HepG2 (cell line): ENCODE results near the gene GRIK3. TPM values are rescaled to one million over a fixed set of nuclear protein-coding genes. Genes with fewer than 3 reads are reported as not detected.

Experiments
- ATAC-seq: fragments of 200-7000 bp; cut with Tn5 transposase; 3 replicates; pipeline ENCODE4 v1.9.1; 2020; ENCODE audit warnings: mild to moderate bottlenecking, moderate library complexity
- BruUV-seq: library from RNA; stranded (reverse); fragments of 400-500 nt; replicated peaks from 2 replicates; lab custom pipeline; 2021; lab: Mats Ljungman, UMichigan
- CTCF ChIA-PET: fragments of 300-600 bp; formaldehyde crosslinking; extraction: SDS; loops from one replicate; lab custom pipeline; 2021; ENCODE audit warnings: low total read pairs, inconsistent platforms, low intra/inter-chr PET ratio; lab: Yijun Ruan, JAX
- POLR2A ChIA-PET: fragments of 350-600 bp; sonication (Branson Sonifier 250); formaldehyde crosslinking; loops from one replicate; lab custom pipeline; 2020; ENCODE audit warnings: antibody characterized with exemption, inconsistent platforms; lab: Yijun Ruan, JAX
- DNase-seq: peaks from one replicate; pipeline ENCODE4 v3.0.0-alpha.2; 2015; ENCODE audit warnings: low spot score
- FAIRE-seq: peaks from 3 replicates; lab custom pipeline; 2011; peaks lifted over from hg19 to GRCh38; lab: Jason Lieb, UNC
- H2AFZ ChIP-seq: one replicate; pipeline ENCODE4 v1.6.1; 2011; ENCODE audit warnings: low read length, inconsistent platforms
- H3K27ac ChIP-seq: fragments of 300-600 bp; 3 replicates; pipeline ENCODE4 v1.8.0; 2011; ENCODE audit warnings: mixed run types, mild to moderate bottlenecking, mixed read lengths, low read length, inconsistent platforms; ENCODE audit not compliant: insufficient read depth; ENCODE audit errors: extremely low read length
- H3K27me3 ChIP-seq, 2 experiments: fragments of 200-600 bp in 1 of 2; 2 replicates in 1 of 2; 3 replicates in 1 of 2; pipeline versions ENCODE4 v1.6.0 to v1.8.0; 2011; ENCODE audit warnings: low read length in 2 of 2, mild to moderate bottlenecking in 2 of 2, moderate library complexity in 2 of 2, inconsistent platforms in 1 of 2; ENCODE audit not compliant: insufficient read depth in 2 of 2, control insufficient read depth in 1 of 2
- H3K36me3 ChIP-seq, 2 experiments: fragments of 200-600 bp in 1 of 2; replicated peaks in 1 of 2; 2 replicates in 1 of 2; 3 replicates in 1 of 2; pipeline versions ENCODE4 v1.5.1 to v1.8.0; 2011; ENCODE audit warnings: low read length in 2 of 2, inconsistent platforms in 1 of 2; ENCODE audit not compliant: insufficient read depth in 2 of 2, control insufficient read depth in 1 of 2
- H3K4me1 ChIP-seq: 2 replicates; pipeline ENCODE4 v1.5.1; 2012; ENCODE audit warnings: low read length, inconsistent platforms; ENCODE audit not compliant: insufficient read depth
- H3K4me2 ChIP-seq: 2 replicates; pipeline ENCODE4 v1.6.0; 2011; ENCODE audit warnings: low read depth, low read length, inconsistent platforms
- H3K4me3 ChIP-seq, 3 experiments: fragments of 200-600 bp in 1 of 3; sonication (generic), shearing (Covaris generic) in 1 of 3; replicated peaks in 1 of 3; 2 replicates each; pipeline ENCODE4 v1.5.1; 2011 to 2016; ENCODE audit warnings: low read length in 3 of 3, inconsistent platforms in 2 of 3, low read depth in 2 of 3, mild to moderate bottlenecking in 2 of 3, control low read depth in 1 of 3, mixed read lengths in 1 of 3; ENCODE audit not compliant: insufficient read depth in 1 of 3
- H3K79me2 ChIP-seq: one replicate; pipeline ENCODE4 v1.6.1; 2011; ENCODE audit warnings: low read length, inconsistent platforms; ENCODE audit not compliant: insufficient read depth
- H3K9ac ChIP-seq: 2 replicates; pipeline ENCODE4 v1.6.0; 2011; ENCODE audit warnings: mild to moderate bottlenecking, low read depth, low read length, inconsistent platforms; ENCODE audit not compliant: insufficient read depth
- H3K9me3 ChIP-seq: 2 replicates; pipeline ENCODE4 v1.5.1; 2012; ENCODE audit warnings: mild to moderate bottlenecking, low read length
- H4K20me1 ChIP-seq: 2 replicates; pipeline ENCODE4 v1.6.0; 2011; ENCODE audit warnings: inconsistent platforms, mild to moderate bottlenecking, low read length, moderate library complexity; ENCODE audit not compliant: insufficient read depth
- ESRRA ChIP-seq: sonication (generic); formaldehyde crosslinking; IDR thresholded peaks from 2 replicates; pipeline ENCODE4 v1.5.1; 2020; ENCODE audit warnings: mild to moderate bottlenecking, low read depth, missing genetic modification reagents
- MIER3 ChIP-seq: IDR thresholded peaks from 2 replicates; pipeline ENCODE4 v1.6.1; 2016; ENCODE audit warnings: missing compliant biosample characterization, borderline replicate concordance
- NFE2L2 ChIP-seq: fragments of 150-350 bp; IDR thresholded peaks from 2 replicates; pipeline ENCODE4 v1.6.1; 2014; ENCODE audit warnings: low read length
- SMAD1 ChIP-seq: sonication (generic); formaldehyde crosslinking; IDR thresholded peaks from 2 replicates; pipeline ENCODE4 v1.4.0; 2020; ENCODE audit warnings: missing genetic modification reagents, low read depth, mild to moderate bottlenecking, borderline replicate concordance
- SP4 ChIP-seq: sonication (generic); formaldehyde crosslinking; IDR thresholded peaks from 2 replicates; pipeline ENCODE4 v1.8.1; 2023; ENCODE audit warnings: mild to moderate bottlenecking, missing genetic modification reagents
- SPEN ChIP-seq: sonication (generic); formaldehyde crosslinking; IDR thresholded peaks from 2 replicates; pipeline ENCODE4 v1.5.1; 2020; ENCODE audit warnings: low read depth, mild to moderate bottlenecking, missing genetic modification reagents
- TBP ChIP-seq: sonication (generic); formaldehyde crosslinking; IDR thresholded peaks from 2 replicates; pipeline ENCODE4 v1.5.0; 2020; ENCODE audit warnings: missing genetic modification reagents
- WGBS: methylation state at CpG from one replicate; pipeline ENCODE4 v1.1.6; 2017; ENCODE audit warnings: low lambda C conversion rate; 5-methylcytosine and 5-hydroxymethylcytosine counted together
- in situ Hi-C: cut with HindIII; loops from 2 replicates; pipeline ENCODE4 v1.10.0; 2017; ENCODE audit warnings: low pct_unique_long_range_greater_than_20kb; ENCODE audit not compliant: extremely low pct_ligation_motif_present
- intact Hi-C: fragments of 100-400 bp; cut with micrococcal nuclease; formaldehyde crosslinking; loops from one replicate; pipeline ENCODE4 v1.10.0; 2022; ENCODE audit not compliant: unreplicated experiment
- polyA plus RNA-seq, 8 experiments: library from polyadenylated mRNA; depleted of rRNA in 3 of 8; stranded (reverse) in 7 of 8; unstranded in 1 of 8; fragments of >200 nt; fragmentation: Illumina TruSeq in 4 of 8; extraction: Trizol in 4 of 8; gene quantifications; 2 replicates each; pipeline versions ENCODE4 v1.2.1 to v1.2.3, GENCODE V29; 2011 to 2016; ENCODE audit warnings: low read depth in 4 of 8, missing spikeins in 1 of 8, mixed read lengths in 1 of 8; ENCODE audit not compliant: insufficient read depth in 1 of 8
- total RNA-seq, 5 experiments: library from RNA; depleted of rRNA; stranded (reverse); fragments of >200 nt; fragmentation: Illumina TruSeq; extraction: Trizol; gene quantifications; 2 replicates each; pipeline ENCODE4 v1.2.3, GENCODE V29; 2016; ENCODE audit warnings: low read depth in 1 of 5
- TF ChIP-seq, protein P1 (sequence below): sonication (generic); formaldehyde crosslinking; IDR thresholded peaks from 2 replicates; pipeline ENCODE4 v1.8.0; 2022; ENCODE audit warnings: mild to moderate bottlenecking, missing genetic modification reagents, borderline replicate concordance
- TF ChIP-seq, protein P2 (sequence below): sonication (generic); formaldehyde crosslinking; IDR thresholded peaks from 2 replicates; pipeline ENCODE4 v1.4.0; 2020; ENCODE audit warnings: mild to moderate bottlenecking, missing genetic modification reagents
- TF ChIP-seq, protein P3 (sequence below): sonication (generic); formaldehyde crosslinking; IDR thresholded peaks from 2 replicates; pipeline ENCODE4 v1.4.0; 2020; ENCODE audit warnings: missing genetic modification reagents
- TF ChIP-seq, protein P4 (sequence below): sonication (generic); formaldehyde crosslinking; IDR thresholded peaks from 2 replicates; pipeline ENCODE4 v1.8.0; 2022; ENCODE audit warnings: mild to moderate bottlenecking, missing genetic modification reagents, moderate library complexity

The GRIK3 gene
- total and polyA plus RNA-seq, 2 of the 13 experiments (the other 11 are each of a cell fraction or from before 2014, with no cell fraction given): not detected

DNA sequence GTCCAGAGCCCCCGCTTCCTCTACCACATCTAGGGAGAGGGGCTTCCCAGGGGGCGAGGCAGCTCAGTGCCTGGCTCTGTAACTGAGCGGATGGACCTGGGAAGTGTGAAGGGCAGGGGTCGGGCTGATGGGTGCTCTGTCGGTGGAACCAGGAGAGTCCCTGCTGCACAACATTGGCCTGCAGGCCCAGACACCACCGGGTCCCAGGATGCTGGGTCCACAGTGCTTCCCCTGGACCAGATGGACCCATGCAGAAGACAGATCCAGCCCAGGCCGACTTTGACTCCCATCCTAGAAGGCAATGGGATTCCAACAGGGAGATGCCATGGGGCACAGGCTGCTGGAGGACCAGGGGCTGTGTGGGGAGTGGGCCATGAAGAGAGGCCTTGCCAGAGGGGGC, 212.9 kb downstream of the GRIK3 start:
- ATAC-seq (no peak), DNase-seq (no peak), FAIRE-seq (no peak)
- in situ Hi-C loops (no loop called here), intact Hi-C loops (no loop called here)
- ChIA-PET POLR2A (no interaction called here), CTCF (no interaction called here)
- H3K9ac ChIP-seq: no peak overlapping the region
- no peak overlapping the region for H3K4me2 ChIP-seq
- no peaks in the 10 kb centered on the region for H3K36me3 ChIP-seq
- H3K9me3 ChIP-seq: no peaks in the 10 kb centered on the region
- no TSS peak for BruUV-seq
- H3K79me2 ChIP-seq: no peaks in the 10 kb centered on the region
- H4K20me1 ChIP-seq: no peaks in the 10 kb centered on the region
- no peak overlapping the region for H3K27ac ChIP-seq
- 4% methylated on average over 4 of the region's 7 CpGs for WGBS
- TF ChIP-seq SPEN (CRISPR knock-in tag) (no peak), ESRRA (CRISPR knock-in tag) (no peak), NFE2L2 (no peak)
- TF ChIP-seq, protein P1, sequence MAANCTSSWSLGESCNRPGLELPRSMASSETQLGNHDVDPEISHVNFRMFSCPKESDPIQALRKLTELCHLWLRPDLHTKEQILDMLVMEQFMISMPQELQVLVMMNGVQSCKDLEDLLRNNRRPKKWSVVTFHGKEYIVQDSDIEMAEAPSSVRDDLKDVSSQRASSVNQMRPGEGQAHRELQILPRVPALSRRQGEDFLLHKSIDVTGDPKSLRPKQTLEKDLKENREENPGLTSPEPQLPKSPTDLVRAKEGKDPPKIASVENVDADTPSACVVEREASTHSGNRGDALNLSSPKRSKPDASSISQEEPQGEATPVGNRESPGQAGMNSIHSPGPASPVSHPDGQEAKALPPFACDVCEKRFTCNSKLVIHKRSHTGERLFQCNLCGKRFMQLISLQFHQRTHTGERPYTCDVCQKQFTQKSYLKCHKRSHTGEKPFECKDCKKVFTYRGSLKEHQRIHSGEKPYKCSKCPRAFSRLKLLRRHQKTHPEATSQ: no peak
- no peak overlapping the region for H2AFZ ChIP-seq
- peaks cover 7 to 19% of the 10 kb centered on the region in 2 experiments; a peak in 2 of 5 replicates for H3K27me3 ChIP-seq
- H3K4me3 ChIP-seq: no peak overlapping the region
- no peaks in the 10 kb centered on the region for H3K4me1 ChIP-seq

DNA sequence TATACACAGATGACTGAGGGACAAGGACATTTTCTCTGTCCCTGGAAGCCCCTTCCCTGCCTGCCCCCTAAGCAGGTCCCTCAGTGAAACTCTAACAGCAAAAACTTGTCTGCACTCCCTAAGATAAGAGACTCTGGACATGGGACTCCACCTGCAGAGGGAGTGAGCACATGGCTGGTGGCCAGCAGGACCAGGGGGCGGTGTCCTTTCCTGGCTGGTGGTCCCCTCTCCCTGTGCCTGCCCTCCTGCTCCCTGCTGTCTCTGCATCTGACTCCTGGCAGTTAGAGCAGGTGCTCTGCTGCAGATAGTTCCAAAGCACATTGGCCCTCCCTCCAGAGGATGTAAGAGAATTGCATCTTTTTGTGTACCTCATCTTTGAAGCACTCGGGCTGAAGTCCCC, 215.5 kb downstream of the GRIK3 start:
- no peaks in the 10 kb centered on the region for H3K79me2 ChIP-seq
- no TSS peak for BruUV-seq
- FAIRE-seq: no peak
- no peak overlapping the region for H2AFZ ChIP-seq
- H3K4me2 ChIP-seq: no peak overlapping the region
- H3K9ac ChIP-seq: no peak overlapping the region
- H3K4me1 ChIP-seq: no peaks in the 10 kb centered on the region
- DNase-seq: no peak
- intact Hi-C loops: no loop called here
- no peaks in the 10 kb centered on the region for H3K9me3 ChIP-seq
- peaks cover 7 to 16% of the 10 kb centered on the region in 2 experiments; a peak in 2 of 5 replicates for H3K27me3 ChIP-seq
- H3K27ac ChIP-seq: no peak overlapping the region
- no peaks in the 10 kb centered on the region for H4K20me1 ChIP-seq
- WGBS: no CpG with 5 or more reads among the region's 2 CpGs
- no peak for ATAC-seq
- no peaks in the 10 kb centered on the region for H3K36me3 ChIP-seq
- ChIA-PET CTCF (no interaction called here), POLR2A (no interaction called here)
- in situ Hi-C loops: no loop called here
- no peak overlapping the region for H3K4me3 ChIP-seq
- TF ChIP-seq SP4 (CRISPR knock-in tag): no peak
- no peak for TF ChIP-seq TBP
- TF ChIP-seq, protein P2, sequence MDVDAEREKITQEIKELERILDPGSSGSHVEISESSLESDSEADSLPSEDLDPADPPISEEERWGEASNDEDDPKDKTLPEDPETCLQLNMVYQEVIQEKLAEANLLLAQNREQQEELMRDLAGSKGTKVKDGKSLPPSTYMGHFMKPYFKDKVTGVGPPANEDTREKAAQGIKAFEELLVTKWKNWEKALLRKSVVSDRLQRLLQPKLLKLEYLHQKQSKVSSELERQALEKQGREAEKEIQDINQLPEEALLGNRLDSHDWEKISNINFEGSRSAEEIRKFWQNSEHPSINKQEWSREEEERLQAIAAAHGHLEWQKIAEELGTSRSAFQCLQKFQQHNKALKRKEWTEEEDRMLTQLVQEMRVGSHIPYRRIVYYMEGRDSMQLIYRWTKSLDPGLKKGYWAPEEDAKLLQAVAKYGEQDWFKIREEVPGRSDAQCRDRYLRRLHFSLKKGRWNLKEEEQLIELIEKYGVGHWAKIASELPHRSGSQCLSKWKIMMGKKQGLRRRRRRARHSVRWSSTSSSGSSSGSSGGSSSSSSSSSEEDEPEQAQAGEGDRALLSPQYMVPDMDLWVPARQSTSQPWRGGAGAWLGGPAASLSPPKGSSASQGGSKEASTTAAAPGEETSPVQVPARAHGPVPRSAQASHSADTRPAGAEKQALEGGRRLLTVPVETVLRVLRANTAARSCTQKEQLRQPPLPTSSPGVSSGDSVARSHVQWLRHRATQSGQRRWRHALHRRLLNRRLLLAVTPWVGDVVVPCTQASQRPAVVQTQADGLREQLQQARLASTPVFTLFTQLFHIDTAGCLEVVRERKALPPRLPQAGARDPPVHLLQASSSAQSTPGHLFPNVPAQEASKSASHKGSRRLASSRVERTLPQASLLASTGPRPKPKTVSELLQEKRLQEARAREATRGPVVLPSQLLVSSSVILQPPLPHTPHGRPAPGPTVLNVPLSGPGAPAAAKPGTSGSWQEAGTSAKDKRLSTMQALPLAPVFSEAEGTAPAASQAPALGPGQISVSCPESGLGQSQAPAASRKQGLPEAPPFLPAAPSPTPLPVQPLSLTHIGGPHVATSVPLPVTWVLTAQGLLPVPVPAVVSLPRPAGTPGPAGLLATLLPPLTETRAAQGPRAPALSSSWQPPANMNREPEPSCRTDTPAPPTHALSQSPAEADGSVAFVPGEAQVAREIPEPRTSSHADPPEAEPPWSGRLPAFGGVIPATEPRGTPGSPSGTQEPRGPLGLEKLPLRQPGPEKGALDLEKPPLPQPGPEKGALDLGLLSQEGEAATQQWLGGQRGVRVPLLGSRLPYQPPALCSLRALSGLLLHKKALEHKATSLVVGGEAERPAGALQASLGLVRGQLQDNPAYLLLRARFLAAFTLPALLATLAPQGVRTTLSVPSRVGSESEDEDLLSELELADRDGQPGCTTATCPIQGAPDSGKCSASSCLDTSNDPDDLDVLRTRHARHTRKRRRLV (CRISPR knock-in tag): no peak
- no peak for TF ChIP-seq SMAD1 (CRISPR knock-in tag)
- TF ChIP-seq, protein P3, sequence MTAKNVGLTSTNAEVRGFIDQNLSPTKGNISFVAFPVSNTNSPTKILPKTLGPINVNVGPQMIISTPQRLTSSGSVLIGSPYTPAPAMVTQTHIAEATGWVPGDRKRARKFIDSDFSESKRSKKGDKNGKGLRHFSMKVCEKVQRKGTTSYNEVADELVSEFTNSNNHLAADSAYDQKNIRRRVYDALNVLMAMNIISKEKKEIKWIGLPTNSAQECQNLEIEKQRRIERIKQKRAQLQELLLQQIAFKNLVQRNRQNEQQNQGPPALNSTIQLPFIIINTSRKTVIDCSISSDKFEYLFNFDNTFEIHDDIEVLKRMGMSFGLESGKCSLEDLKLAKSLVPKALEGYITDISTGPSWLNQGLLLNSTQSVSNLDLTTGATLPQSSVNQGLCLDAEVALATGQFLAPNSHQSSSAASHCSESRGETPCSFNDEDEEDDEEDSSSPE (CRISPR knock-in tag): no peak
- TF ChIP-seq, protein P4, sequence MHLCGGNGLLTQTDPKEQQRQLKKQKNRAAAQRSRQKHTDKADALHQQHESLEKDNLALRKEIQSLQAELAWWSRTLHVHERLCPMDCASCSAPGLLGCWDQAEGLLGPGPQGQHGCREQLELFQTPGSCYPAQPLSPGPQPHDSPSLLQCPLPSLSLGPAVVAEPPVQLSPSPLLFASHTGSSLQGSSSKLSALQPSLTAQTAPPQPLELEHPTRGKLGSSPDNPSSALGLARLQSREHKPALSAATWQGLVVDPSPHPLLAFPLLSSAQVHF (CRISPR knock-in tag): no peak
- no peak for TF ChIP-seq MIER3 (CRISPR knock-in tag)
